Measurements from ENCODE around the gene TPRN.

DNA sequence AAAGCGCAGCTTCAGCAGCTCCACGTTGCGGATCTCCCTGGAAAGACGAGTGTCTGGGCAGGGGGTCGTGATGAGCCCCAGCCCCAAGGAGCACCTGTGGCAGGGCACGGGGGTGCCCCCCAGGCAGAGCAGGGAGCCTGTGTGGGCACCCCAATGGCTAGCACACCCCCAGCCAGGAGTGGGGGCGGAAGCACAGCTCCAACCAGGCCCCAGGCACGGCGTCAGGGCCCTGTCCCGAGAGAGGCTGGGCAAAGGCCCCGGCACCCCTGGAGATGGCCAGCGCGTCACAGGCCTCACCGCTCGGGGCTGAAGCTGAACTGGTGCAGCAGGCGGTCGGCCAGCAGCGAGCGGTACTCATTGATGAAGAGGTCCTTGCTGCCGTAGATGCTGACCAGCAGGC lies 20.1 kb downstream of the TPRN start:
- TF ChIP-seq, protein P1, sequence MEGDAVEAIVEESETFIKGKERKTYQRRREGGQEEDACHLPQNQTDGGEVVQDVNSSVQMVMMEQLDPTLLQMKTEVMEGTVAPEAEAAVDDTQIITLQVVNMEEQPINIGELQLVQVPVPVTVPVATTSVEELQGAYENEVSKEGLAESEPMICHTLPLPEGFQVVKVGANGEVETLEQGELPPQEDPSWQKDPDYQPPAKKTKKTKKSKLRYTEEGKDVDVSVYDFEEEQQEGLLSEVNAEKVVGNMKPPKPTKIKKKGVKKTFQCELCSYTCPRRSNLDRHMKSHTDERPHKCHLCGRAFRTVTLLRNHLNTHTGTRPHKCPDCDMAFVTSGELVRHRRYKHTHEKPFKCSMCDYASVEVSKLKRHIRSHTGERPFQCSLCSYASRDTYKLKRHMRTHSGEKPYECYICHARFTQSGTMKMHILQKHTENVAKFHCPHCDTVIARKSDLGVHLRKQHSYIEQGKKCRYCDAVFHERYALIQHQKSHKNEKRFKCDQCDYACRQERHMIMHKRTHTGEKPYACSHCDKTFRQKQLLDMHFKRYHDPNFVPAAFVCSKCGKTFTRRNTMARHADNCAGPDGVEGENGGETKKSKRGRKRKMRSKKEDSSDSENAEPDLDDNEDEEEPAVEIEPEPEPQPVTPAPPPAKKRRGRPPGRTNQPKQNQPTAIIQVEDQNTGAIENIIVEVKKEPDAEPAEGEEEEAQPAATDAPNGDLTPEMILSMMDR (IDR thresholded peaks at IDR 0.05; ENCODE audit: low read length): no peak
- TF ChIP-seq EZH2 (IDR thresholded peaks at IDR 0.05; ENCODE audit: borderline replicate concordance, low read length): no peak

Measured in OCI-LY1 (cell line).